HG02763 (cell line): ENCODE measurements around the gene VGLL3.
"Not testable (repeated sequence)": the region's sequence is repeated elsewhere in the genome, so short reads cannot be mapped to it uniquely, and the experiment has no call there.

Experiments
- ATAC-seq: cut with Tn5 transposase; IDR thresholded peaks from one replicate; pipeline ENCODE4 v1.9.1; 2021; ENCODE audit warnings: mild to moderate bottlenecking, moderate library complexity; ENCODE audit not compliant: unreplicated experiment

The VGLL3 gene

DNA sequence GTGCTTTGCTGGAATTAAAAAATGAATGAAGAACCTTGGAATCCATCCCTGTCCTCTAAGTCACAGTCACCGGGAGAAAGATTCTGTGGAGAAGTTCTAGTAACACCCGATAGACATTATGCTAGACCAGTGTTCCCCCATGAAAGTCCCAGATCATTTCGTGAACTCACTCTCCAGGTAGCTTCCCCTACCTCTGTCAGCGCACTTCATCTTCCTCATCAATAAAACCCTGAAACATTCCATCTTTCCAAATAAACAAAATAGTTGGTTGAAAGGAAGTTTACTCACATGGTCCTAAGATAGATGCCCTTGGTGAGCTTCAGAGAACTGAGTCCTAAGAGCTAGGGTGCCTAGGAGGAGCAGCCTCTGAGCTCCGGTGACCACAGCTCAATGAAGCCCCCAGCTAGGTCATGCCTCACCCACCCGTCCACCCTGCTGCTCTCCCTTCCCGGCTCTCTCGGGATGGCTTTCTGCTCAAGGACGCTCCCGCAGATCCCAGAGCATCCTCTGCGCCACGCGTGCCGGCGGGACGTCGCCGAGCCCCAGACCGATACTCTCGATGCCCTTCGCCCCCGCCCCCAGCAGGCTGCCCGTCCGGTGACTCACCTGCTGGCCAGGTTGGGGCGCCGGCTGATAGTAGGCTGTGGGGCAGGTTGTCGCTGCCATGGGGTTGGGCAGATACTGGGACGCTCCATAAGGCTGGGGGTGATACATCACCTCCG, 776 bp downstream of the VGLL3 start:
- ATAC-seq: no peak

DNA sequence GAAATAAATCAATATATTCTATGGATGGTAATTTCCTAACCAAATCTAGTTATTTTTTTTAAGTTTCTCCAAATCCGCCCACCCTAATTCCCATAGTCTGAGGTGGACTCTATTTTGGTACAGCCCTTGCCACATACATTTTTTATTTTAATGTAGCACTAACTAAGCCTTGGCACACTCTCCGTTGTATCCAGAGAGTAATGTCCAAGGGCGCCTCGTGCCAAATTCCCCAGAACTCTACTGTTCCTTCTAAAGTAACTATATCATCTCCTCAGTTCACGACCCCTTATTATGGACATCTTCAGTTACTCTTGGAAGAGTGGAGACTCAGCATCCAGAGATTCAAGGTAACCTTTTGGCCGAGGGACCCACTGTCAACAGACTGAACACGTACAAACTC, 1.3 kb downstream of the VGLL3 start:
- no peak for ATAC-seq

DNA sequence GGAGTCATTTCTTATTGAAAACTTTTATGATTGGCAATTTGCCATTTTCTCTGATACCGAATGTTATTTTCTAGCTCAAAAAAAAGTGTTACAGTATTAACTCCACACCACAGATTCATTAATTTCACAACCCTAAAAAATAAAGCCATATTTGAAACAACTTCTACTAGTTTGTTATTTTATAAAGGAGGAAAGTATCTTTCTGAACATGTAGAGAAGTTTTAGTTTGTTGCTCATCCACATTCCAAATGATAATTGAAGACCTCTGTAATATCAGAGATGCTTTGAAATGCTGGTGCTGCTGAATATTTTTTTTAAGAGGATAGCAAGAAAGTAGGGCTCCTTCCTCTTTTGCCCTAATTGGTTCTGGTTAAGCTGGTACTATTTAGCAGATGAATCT, 1.9 kb downstream of the VGLL3 start:
- ATAC-seq: no peak

DNA sequence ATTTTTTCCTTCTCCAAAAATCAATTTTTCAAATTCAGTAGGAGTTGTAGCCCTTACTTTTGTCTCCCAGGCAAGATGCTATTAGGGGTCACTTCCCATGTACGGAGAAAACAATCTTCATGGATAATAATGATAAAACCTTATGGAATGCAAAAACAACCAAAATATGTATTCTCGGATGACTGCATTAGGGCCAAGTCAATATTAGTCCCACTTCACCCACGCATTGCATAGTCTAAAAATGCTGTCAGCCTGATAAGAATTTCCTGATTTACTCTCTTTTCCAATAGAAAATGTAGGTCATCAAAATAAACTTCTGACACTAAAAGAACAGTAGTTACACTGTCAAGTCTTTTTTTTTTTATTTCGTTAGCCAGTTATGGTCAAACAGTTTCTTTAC, 2.7 kb downstream of the VGLL3 start:
- no peak for ATAC-seq

DNA sequence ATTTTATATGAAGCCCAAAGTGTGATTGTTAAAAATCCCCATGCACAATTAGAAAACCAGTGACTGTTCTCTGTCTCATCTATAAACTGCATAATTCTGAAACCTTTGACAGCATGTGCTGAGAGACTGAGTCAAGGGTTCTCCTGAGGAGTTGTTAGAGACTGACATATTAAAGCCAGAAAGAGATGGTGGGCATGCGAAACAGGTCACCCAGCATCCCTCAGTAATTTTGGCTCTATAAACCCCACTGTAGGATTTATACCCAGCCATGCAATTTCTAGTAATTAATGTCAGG, 3.6 kb downstream of the VGLL3 start:
- ATAC-seq: no peak

DNA sequence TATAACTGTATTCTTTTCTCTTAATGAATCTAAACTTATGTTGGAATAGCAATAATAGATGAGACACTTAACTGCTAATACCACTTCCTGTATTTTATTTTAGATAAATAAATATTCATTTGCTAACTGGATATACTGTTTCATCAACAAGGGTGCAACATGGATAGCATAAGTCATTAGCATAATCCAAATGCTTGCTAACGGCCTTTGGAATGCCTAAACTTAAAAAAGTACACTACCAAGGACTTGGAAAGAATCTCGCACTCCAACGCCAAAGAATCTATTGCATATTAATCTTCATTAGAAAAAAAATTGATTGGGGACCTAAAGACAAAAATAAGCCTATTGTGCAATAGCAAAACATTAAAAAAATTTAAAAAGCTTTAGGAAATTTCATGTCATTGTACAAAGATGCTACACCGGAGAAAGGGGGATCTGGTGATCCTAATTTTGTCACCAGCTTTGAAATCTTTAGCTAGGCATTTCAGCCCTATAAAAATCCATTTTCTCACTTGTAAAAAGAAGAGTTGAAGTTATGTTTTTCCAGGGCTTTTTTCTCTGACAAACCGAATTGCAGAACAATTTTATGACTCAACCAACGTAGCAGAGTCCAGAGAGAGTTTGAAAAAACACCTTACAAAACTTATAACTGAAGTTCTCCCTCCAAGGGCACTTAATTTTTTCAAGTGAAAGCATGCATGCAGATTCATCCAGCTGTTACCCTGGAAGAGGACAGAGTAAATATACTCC, 4.1 kb downstream of the VGLL3 start:
- ATAC-seq: no peak

DNA sequence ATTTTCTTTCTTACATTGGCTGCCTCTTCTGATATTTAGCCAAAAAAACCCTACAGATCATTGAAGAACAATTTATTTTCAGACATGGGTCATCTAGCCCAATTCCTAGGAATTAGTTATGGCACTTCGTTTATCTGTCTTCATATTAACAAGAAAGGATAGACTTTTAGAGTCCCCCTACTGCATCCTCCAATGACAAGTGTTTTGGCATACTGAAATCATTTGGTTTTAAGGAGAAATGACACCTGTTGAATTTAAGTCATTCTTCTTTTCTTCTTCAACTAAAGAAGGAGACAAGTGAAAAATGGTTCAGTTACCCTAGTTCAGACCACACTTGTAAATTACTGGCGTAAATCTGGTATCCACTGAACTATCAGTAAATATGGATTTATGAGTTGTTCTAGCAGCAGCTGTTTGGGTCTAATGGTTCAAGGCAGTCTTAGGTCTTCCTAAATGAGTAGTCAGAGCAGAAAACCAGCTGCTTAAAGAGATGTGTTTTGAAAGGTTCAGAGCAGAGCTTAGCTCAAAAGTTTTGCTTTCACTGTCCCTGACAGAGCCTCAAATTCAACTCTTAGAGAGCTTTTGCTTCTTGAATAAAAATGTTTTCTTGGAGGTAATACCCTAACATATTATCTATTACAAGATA, 5.6 kb downstream of the VGLL3 start:
- no peak for ATAC-seq

DNA sequence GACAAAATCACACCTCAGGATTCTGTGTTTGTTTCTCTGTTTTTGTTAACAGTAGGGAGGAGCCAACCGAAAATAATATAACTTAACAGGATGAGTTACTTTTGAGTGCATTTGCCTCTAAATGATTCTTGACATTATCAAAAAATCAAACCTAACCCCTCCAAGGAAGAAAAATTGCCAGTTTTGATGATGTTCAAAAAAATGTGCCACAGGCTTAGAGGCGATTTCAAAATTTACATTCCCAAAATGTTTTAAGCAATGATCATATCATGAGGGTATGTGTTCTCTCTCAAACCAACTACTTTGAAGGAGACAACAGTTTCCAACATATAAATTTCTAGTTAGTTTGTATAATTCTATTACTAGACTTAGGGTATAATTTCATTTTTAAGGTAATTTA, 6.7 kb downstream of the VGLL3 start:
- ATAC-seq: no peak

DNA sequence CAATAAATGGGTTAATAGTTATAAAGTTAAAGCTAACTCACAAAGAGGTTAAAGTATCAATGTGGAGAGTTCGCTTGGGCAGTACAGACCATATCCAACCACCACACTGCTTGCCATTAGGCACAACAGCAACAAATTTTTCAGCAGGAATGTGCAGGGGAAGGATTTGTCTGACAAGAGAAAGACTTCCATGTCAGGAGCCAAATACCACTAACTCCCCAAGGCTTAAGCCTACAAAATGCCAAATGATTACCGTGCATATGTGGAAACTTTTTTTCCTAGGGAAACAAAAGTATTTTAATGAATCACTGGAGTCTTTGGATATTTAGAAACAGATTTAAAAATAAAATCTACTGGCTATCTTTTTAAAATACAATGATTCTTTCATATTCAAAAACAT, 8.1 kb downstream of the VGLL3 start:
- no peak for ATAC-seq

DNA sequence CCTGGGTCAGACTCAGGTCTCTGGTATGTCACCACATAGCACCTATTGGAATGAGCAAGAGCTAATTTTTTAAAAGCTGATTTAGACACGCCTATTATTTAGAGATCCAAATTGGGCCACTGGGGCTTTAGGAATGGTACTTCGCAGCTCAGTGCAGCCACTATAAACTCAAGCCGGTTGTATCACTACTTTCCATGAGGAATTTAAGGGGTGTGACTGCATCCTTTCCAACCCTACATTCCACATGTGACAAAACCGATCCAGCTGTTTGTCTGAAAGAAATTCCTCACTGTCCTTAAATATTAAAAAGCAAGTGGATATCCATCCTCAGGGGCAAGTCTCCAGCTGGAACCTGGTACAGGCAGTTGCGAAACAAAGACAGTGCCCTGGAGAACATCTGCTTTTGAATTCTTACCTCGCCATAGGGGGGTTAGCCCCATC, 12.8 kb downstream of the VGLL3 start:
- ATAC-seq: no peak

DNA sequence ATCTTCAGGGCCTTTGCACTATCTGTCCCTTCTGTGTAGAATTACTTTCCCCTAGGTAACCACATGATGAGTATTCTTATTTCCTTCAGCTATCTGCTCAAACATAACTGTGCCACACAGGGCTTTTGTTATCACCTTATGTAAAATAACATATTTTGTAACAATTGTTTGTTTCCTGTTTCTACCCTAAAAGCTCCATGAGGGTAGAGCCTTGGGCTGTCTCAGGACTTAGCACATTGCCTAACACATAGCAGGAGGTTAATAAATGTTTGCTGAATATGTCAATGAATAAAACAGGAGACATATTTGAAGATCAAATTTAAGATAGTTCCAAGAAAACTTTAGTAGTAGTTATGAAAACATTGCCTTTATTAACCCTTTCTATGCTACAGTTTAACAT, 14.7 kb downstream of the VGLL3 start:
- no peak for ATAC-seq

DNA sequence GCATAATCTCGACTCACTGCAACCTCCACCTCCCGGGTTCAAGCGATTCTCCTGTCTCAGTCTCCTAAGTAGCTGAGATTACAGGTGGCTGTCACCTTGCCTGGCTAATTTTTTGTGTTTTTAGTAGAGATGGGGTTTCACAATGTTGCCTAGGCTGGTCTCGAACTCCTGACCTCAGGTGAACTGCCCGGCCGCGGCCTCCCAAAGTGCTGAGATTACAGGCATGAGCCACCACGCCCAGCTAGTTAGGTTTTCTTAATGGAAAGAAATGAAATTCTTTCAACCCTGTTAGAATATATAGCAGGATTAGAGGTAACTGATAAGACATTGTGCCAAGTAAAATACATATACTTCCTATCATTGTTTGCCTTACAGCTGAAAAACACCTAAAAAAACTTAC, 16.8 kb downstream of the VGLL3 start:
- not testable (repeated sequence) for ATAC-seq

DNA sequence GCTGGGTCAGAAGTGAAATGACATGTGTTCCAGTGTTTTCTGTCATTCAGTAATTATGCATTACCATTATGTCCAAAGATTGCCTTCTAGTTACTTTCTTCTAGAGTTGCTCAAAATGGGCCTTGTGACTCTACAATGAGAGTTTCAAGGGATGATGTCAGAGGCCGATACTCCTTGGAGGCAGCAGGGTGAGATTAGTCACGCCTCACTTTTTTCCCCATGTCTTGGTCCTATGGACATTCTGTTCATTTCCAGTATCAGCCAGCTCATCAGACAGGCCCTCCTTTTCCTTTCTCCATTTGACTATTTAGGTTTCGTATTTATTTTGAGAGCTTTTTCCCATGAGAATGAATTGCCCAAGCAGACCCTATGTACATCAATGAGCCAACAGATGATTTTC, 17.5 kb downstream of the VGLL3 start:
- ATAC-seq: no peak

DNA sequence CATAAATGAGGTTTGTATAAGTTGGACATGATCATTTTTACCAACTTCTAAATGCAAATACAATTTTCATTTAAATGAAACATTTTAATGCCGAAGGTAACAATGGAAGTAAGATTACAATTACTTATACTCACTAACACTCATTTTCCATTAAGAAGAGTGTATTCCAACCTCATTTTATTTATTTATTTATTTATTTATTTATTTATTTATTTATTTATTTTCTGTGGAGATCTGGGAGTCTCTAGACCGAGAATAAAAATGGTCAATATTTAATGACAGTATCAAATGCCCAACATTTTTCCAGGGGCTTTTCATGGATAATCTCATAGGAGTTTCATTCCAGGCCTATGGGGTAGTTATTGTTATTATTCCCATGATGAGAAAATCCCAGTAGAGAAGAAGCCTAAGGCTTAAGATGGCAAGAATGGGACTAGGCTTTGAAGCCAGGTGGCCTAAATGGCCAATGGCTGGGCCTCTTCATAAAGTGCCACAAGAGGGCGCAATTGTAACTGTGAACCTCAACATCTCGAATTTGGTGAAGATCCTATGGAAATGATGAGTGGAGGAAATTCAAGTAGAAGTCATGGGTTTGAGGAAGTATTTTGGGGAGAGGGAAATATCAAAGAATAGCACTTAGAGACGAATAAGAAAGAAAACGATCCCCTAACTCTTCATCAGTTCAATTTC, 21.3 kb downstream of the VGLL3 start:
- ATAC-seq: peak; percentile 62

DNA sequence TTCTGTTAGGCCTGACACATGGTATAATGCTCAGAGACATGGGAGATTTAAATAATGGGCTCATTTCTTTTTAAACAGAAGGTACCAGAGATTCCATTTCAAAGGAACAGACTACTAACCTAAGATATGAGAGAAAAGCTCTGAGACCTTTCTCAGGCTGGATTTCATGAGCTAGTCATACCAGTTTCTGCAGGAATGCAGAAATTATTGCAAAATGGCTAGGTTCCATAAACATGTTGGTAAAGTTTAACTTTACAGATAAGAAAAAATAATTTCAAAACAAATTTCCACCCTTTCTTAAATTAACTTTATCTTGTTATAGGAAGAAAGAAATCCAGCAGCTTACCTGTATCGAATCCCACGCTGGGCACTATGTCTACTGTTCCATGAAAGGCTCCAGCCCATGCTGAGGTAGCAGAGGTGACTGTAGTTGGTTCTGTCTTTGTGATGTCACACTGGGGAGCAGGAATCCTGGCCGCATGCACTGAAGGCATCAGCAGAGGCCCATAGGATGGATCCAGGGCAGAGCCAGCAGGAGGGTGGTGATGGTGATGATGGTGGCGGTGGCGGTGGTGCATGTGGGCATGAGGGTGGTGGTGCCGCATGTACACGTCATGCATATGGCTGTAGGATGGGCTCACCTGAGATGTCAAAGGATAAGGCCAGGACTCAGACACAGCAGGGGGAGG, 22.6 kb downstream of the VGLL3 start:
- no peak for ATAC-seq

DNA sequence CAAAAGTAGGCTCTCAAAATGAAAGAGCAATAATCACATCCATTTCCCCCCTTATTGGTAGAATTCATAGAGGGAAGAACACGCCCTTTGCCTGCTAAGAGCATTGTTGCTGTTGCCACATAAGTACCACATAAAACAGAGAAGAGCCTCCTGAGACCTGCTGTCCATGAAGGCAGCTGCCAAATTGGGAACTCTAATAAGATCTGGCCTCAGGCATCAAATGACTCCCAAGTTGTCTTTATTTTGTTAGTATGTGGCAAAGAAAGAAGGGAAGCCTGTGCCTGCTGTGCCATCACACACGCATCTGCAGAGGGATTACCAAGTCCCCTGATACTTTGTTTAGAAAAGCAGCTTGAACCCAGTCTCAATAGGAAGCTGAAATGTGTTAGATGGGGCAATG, 23.9 kb downstream of the VGLL3 start:
- no peak for ATAC-seq

DNA sequence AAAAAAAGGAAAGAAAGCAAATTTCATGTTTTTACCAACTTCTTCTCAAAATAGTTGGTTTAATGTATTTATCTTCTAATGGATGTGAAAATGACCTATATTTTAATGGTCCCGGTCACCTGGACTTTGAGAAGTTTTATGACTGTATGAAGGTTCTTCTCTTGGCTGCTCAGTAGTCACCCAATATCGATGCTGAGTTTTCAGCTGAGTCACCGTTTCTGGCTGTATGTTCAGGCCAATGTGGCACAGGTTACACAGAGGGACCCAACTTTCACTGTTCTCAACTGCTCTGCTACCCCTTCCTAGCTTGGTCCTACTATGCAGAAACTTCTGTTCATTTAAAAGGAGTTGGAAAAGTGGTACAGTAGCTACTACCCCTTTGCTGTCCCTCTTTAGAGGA, 25.8 kb downstream of the VGLL3 start:
- no peak for ATAC-seq

DNA sequence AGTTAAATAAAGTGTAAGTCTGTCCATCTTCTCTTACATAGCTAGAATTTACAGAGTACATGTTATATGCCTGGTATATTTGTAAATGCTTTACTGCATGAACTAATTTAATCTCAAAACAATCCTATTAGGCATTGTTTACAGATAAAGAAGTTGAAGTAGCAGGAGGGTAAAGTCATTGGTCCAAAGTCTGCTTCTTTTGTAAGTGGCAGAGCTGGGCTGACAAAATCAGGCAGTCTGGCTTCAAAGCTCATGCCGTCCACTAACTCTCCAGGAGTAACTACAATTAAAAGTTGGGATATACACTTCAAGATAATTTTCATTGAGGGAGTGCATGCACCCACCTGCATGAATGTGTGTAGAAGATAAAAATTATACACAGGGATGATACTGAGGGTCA, 27.3 kb downstream of the VGLL3 start:
- ATAC-seq: no peak

DNA sequence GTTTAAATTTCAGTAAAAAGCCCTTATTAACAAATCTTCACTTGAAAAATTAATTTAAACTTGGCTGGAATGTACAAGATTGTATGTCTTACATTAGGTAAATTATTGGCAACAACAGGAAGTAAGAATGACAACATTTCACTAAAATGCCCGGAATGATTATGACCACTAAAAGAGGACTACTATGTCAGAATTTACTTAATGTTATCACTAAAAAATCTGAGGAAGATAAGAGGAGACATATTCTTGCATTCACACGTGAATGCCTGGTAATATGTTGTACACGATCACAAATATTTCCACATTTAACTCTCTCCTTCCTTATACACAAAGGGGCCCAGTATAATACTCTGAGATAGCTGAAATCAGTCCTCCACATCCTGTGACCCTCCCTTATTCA, 29.7 kb downstream of the VGLL3 start:
- no peak for ATAC-seq

DNA sequence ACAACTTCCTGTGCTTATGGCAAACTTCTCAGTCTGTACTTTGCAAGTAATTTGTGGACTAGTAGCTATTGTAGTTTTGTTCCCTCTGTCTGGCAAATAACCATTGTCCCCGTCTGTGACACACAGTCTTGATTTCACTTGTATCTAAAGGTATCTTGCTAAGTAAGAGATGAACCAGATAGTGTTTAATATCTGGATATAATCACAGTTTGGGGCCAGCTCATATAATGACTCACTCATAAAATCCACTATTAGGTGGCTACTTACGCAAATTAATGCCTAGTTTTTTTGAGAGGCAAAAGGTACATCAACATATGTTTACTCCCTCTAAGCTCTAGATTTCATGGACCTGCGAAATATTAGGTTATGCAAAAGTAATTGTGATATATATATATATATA, 30.4 kb downstream of the VGLL3 start:
- no peak for ATAC-seq

DNA sequence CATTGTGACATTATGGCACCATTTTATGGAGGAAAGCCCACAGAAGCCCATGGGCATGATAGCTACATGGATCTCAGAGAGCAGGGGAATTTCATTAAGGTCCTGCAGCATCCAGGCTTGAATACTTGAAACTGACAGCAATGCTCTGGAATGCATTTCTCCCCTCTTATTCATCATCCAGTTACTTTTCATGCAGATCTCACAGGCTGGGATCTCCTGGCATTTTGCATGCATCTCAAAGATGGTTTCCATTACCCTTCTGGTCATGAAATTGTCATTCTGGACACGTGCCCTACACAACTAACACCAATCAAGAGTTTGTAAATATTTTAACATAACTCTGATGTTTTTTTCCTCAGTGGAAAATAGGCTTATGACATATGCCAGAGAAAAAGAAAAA, 32.4 kb downstream of the VGLL3 start:
- no peak for ATAC-seq
